Activated T-helper 2 cell treated with anti-CD3 and anti-CD28 coated beads, Interferon-gamma antibody, Interleukin-2, Interleukin-4, amounts not matched to agents 10 μg/mL and 5 μg/mL and 100 μg/mL, durations not matched to agents 14 hours and 24 hours and 36 hours (primary cell): Measurements from ENCODE around the gene LNPEP. TPM values are rescaled to one million over a fixed set of nuclear protein-coding genes. Genes with fewer than 3 reads are reported as not detected.

Experiments used
- DNase-seq: peaks from one replicate; pipeline ENCODE4 v3.0.0; 2021; ENCODE audit warnings: low spot score
- H3K27ac Mint-ChIP-seq: one replicate; pipeline ENCODE4 v1.8.0; 2021; ENCODE audit warnings: mixed read lengths
- H3K27me3 Mint-ChIP-seq: one replicate; pipeline ENCODE4 v1.8.0; 2021; ENCODE audit warnings: low read depth, mixed read lengths
- H3K36me3 Mint-ChIP-seq: one replicate; pipeline ENCODE4 v1.8.0; 2021; ENCODE audit warnings: low read depth, mixed read lengths
- H3K4me1 Mint-ChIP-seq: one replicate; pipeline ENCODE4 v1.8.0; 2021; ENCODE audit warnings: low read depth, mixed read lengths
- H3K4me3 Mint-ChIP-seq: one replicate; pipeline ENCODE4 v1.8.0; 2021; ENCODE audit warnings: low read depth, mild to moderate bottlenecking, moderate library complexity, mixed read lengths
- H3K9me3 Mint-ChIP-seq: one replicate; pipeline ENCODE4 v1.8.0; 2021; ENCODE audit warnings: mixed read lengths
- intact Hi-C: fragments of 100-400 bp; cut with micrococcal nuclease; formaldehyde crosslinking; loops from one replicate; pipeline ENCODE4 v1.15.1; 2023
- total RNA-seq: library from RNA; stranded (reverse); gene quantifications from 2 replicates; pipeline ENCODE4 v1.2.3, GENCODE V29; 2022

LNPEP gene
- total RNA-seq, 1 donor from 2014 or later, result 37.9 TPM

- Mint-ChIP-seq H3K27me3 (no peaks in the 10 kb centered on the region), H3K27ac (no peak overlapping the region)
- intact Hi-C loops, result no loop called here
These were observed 10.5 kb downstream of the LNPEP start for GRCh38 chr5:96946381-96946780.

GRCh38 chr5:96952118-96952750, 16.4 kb downstream of the LNPEP start:
- H3K9me3 Mint-ChIP-seq, result no peaks in the 10 kb centered on the region
- H3K27me3 Mint-ChIP-seq, result no peaks in the 10 kb centered on the region
- H3K36me3 Mint-ChIP-seq, result peaks cover 34% of the 10 kb centered on the region
- DNase-seq, result no peak
- H3K27ac Mint-ChIP-seq, result no peak overlapping the region
- no peak overlapping the region for H3K4me3 Mint-ChIP-seq
- intact Hi-C loops, result no loop called here
- peaks cover 40% of the 10 kb centered on the region for H3K4me1 Mint-ChIP-seq

More at GRCh38 chr5:96946381-96946780, 10.5 kb downstream of the LNPEP start:
- H3K4me3 Mint-ChIP-seq, result no peak overlapping the region
- no peaks in the 10 kb centered on the region for H3K9me3 Mint-ChIP-seq
- H3K36me3 Mint-ChIP-seq, result peaks cover 43% of the 10 kb centered on the region
- DNase-seq, result no peak
- H3K4me1 Mint-ChIP-seq, result peaks cover 32% of the 10 kb centered on the region

GRCh38 chr5:96952974-96953730, 17.3 kb downstream of the LNPEP start:
- no peak overlapping the region for H3K4me3 Mint-ChIP-seq
- H3K4me1 Mint-ChIP-seq, result peaks cover 48% of the 10 kb centered on the region
- DNase-seq, result no peak
- intact Hi-C loops, result no loop called here
- H3K36me3 Mint-ChIP-seq, result peaks cover 35% of the 10 kb centered on the region
- no peaks in the 10 kb centered on the region for H3K27me3 Mint-ChIP-seq
- H3K27ac Mint-ChIP-seq, result no peak overlapping the region
- no peaks in the 10 kb centered on the region for H3K9me3 Mint-ChIP-seq

- no peaks in the 10 kb centered on the region for H3K27me3 Mint-ChIP-seq
- no peaks in the 10 kb centered on the region for H3K9me3 Mint-ChIP-seq
- intact Hi-C loops, result loop anchor here (1.0 to 2.0 kb wide), 4 partner anchors 22 to 137 kb away; no protein-coding TSS in a partner anchor
- DNase-seq, result no peak
- H3K27ac Mint-ChIP-seq, result peak overlapping the region; percentile 82
- peak overlapping the region; percentile 31 for H3K4me3 Mint-ChIP-seq
- peaks cover 63% of the 10 kb centered on the region for H3K4me1 Mint-ChIP-seq
- H3K36me3 Mint-ChIP-seq, result peaks cover 15% of the 10 kb centered on the region
These were observed 21.6 kb downstream of the LNPEP start for GRCh38 chr5:96957254-96958049.

GRCh38 chr5:96958977-96959376, 23.1 kb downstream of the LNPEP start:
- Mint-ChIP-seq H3K4me1 (peaks cover 65% of the 10 kb centered on the region), H3K36me3 (peaks cover 25% of the 10 kb centered on the region), H3K27ac (peak overlapping the region; percentile 17), H3K27me3 (no peaks in the 10 kb centered on the region), H3K4me3 (peak overlapping the region; percentile 26), H3K9me3 (no peaks in the 10 kb centered on the region)
- no peak for DNase-seq
- intact Hi-C loops, result no loop called here

GRCh38 chr5:96961053-96961452, 25.2 kb downstream of the LNPEP start:
- Mint-ChIP-seq H3K4me3 (no peak overlapping the region), H3K36me3 (peaks cover 41% of the 10 kb centered on the region), H3K9me3 (peaks cover 2% of the 10 kb centered on the region), H3K27me3 (no peaks in the 10 kb centered on the region), H3K27ac (peak overlapping the region; percentile 79), H3K4me1 (peaks cover 73% of the 10 kb centered on the region)
- intact Hi-C loops, result loop anchor here (1.0 to 5.0 kb wide), 2 partner anchors 26 to 154 kb away; partner anchors contain the start of gene ERAP1
- no peak for DNase-seq

- intact Hi-C loops, result loop anchor here (5.0 kb wide), 1 partner anchor 155 kb away; the partner anchor contains the start of gene ERAP1
- H3K4me1 Mint-ChIP-seq, result peaks cover 64% of the 10 kb centered on the region
- peak overlapping the region; percentile 95 for H3K27ac Mint-ChIP-seq
- H3K9me3 Mint-ChIP-seq, result peaks cover 4% of the 10 kb centered on the region
- DNase-seq, result no peak
- H3K27me3 Mint-ChIP-seq, result no peaks in the 10 kb centered on the region
- H3K4me3 Mint-ChIP-seq, result peak overlapping the region; percentile 76
- peaks cover 42% of the 10 kb centered on the region for H3K36me3 Mint-ChIP-seq
These were observed 26.7 kb downstream of the LNPEP start for GRCh38 chr5:96962540-96962991.

GRCh38 chr5:96963267-96963666, 27.4 kb downstream of the LNPEP start:
- H3K4me3 Mint-ChIP-seq, result peak overlapping the region; percentile 76
- peaks cover 4% of the 10 kb centered on the region for H3K9me3 Mint-ChIP-seq
- intact Hi-C loops, result loop anchor here (5.0 kb wide), 1 partner anchor 156 kb away; the partner anchor contains the start of gene ERAP1
- peak overlapping the region; percentile 95 for H3K27ac Mint-ChIP-seq
- peaks cover 62% of the 10 kb centered on the region for H3K4me1 Mint-ChIP-seq
- no peaks in the 10 kb centered on the region for H3K27me3 Mint-ChIP-seq
- H3K36me3 Mint-ChIP-seq, result peaks cover 42% of the 10 kb centered on the region
- DNase-seq, result no peak

GRCh38 chr5:96966801-96967200, 30.9 kb downstream of the LNPEP start:
- no peak for DNase-seq
- peaks cover 4% of the 10 kb centered on the region for H3K9me3 Mint-ChIP-seq
- intact Hi-C loops, result no loop called here
- no peak overlapping the region for H3K4me3 Mint-ChIP-seq
- H3K27me3 Mint-ChIP-seq, result no peaks in the 10 kb centered on the region
- peaks cover 65% of the 10 kb centered on the region for H3K4me1 Mint-ChIP-seq
- peaks cover 41% of the 10 kb centered on the region for H3K36me3 Mint-ChIP-seq
- no peak overlapping the region for H3K27ac Mint-ChIP-seq

- Mint-ChIP-seq H3K4me3 (no peak overlapping the region), H3K36me3 (peaks cover 41% of the 10 kb centered on the region), H3K27ac (no peak overlapping the region), H3K4me1 (peaks cover 65% of the 10 kb centered on the region), H3K9me3 (peaks cover 4% of the 10 kb centered on the region), H3K27me3 (no peaks in the 10 kb centered on the region)
- intact Hi-C loops, result no loop called here
- DNase-seq, result no peak
These were observed 31.5 kb downstream of the LNPEP start for GRCh38 chr5:96967400-96967799.

- Mint-ChIP-seq H3K27me3 (no peaks in the 10 kb centered on the region), H3K27ac (no peak overlapping the region), H3K36me3 (peaks cover 40% of the 10 kb centered on the region), H3K9me3 (peaks cover 4% of the 10 kb centered on the region), H3K4me3 (no peak overlapping the region), H3K4me1 (peaks cover 64% of the 10 kb centered on the region)
- intact Hi-C loops, result no loop called here
- DNase-seq, result no peak
These were observed 32.2 kb downstream of the LNPEP start for GRCh38 chr5:96968074-96968473.

GRCh38 chr5:96968614-96969013, 32.7 kb downstream of the LNPEP start:
- intact Hi-C loops, result no loop called here
- no peak overlapping the region for H3K4me3 Mint-ChIP-seq
- no peak overlapping the region for H3K27ac Mint-ChIP-seq

More at GRCh38 chr5:96968614-96969013, 32.7 kb downstream of the LNPEP start:
- H3K4me1 Mint-ChIP-seq, result peaks cover 61% of the 10 kb centered on the region
- no peak for DNase-seq
- peaks cover 37% of the 10 kb centered on the region for H3K36me3 Mint-ChIP-seq
- H3K27me3 Mint-ChIP-seq, result no peaks in the 10 kb centered on the region
- peaks cover 4% of the 10 kb centered on the region for H3K9me3 Mint-ChIP-seq
